Measurements from ENCODE around the gene TRIM50. TPM values are rescaled to one million over a fixed set of nuclear protein-coding genes. Genes with fewer than 3 reads are reported as not detected.

TRIM50 gene
- polyA plus RNA-seq, 1 donor from 2014 or later, result not detected

GRCh38 chr7:73330772-73331171 is 2.9 kb upstream of the TRIM50 start:
- H3K9ac ChIP-seq (ENCODE audit: low read length), result no peak overlapping the region
- H3F3A ChIP-seq (ENCODE audit: insufficient read depth, low read length, poor library complexity, severe bottlenecking), result no peaks in the 10 kb centered on the region
- H2AFZ ChIP-seq (ENCODE audit: low read depth, low read length), result no peak overlapping the region
- TF ChIP-seq EP300 (conservative IDR thresholded peaks at IDR 0.05; ENCODE audit: poor library complexity, severe bottlenecking) (no peak), POLR2AphosphoS5 (IDR thresholded peaks at IDR 0.05) (no peak), MXI1 (conservative IDR thresholded peaks at IDR 0.05; ENCODE audit: poor library complexity, severe bottlenecking) (no peak), REST (IDR thresholded peaks at IDR 0.05; ENCODE audit: borderline replicate concordance) (no peak), CTCF (IDR thresholded peaks at IDR 0.05; ENCODE audit: poor library complexity, severe bottlenecking) (no peak), SMC3 (conservative IDR thresholded peaks at IDR 0.05; ENCODE audit: poor library complexity) (no peak), EZH2 (IDR thresholded peaks at IDR 0.05; ENCODE audit: borderline replicate concordance, insufficient read depth, low read length, poor library complexity, severe bottlenecking) (no peak), TAF1 (IDR thresholded peaks at IDR 0.05; ENCODE audit: low read depth) (no peak), RAD21 (conservative IDR thresholded peaks at IDR 0.05) (no peak)
- no peaks in the 10 kb centered on the region for H3K9me2 ChIP-seq (ENCODE audit: insufficient read depth, low read length)
- H3K79me2 ChIP-seq (replicated peaks; ENCODE audit: insufficient read depth, low read length), result no peaks in the 10 kb centered on the region
- no peak overlapping the region for H3K4me3 ChIP-seq (ENCODE audit: low read length)
- no peaks in the 10 kb centered on the region for H4K20me1 ChIP-seq (ENCODE audit: insufficient read depth)
- H3K36me3 ChIP-seq (ENCODE audit: insufficient read depth, low read length), result no peaks in the 10 kb centered on the region
- no peak overlapping the region for H3K27ac ChIP-seq (ENCODE audit: low read length)
- H3K27me3 ChIP-seq (ENCODE audit: insufficient read depth, low read depth, low read length), result no peaks in the 10 kb centered on the region
- H3K9me3 ChIP-seq (ENCODE audit: low read length), result no peaks in the 10 kb centered on the region
- no peak overlapping the region for H3K4me2 ChIP-seq (ENCODE audit: low read length)

- Histone ChIP-seq H3K79me2 (replicated peaks; ENCODE audit: insufficient read depth, low read length) (no peaks in the 10 kb centered on the region), H3K9me3 (ENCODE audit: low read length) (no peaks in the 10 kb centered on the region), H3K36me3 (ENCODE audit: insufficient read depth, low read length) (no peaks in the 10 kb centered on the region), H3K27ac (ENCODE audit: low read length) (no peak overlapping the region), H4K20me1 (ENCODE audit: insufficient read depth) (no peaks in the 10 kb centered on the region), H3K4me3 (ENCODE audit: low read length) (no peak overlapping the region), H3K9ac (ENCODE audit: low read length) (no peak overlapping the region), H3K4me2 (ENCODE audit: low read length) (no peak overlapping the region), H3K9me2 (ENCODE audit: insufficient read depth, low read length) (no peaks in the 10 kb centered on the region), H2AFZ (ENCODE audit: low read depth, low read length) (no peak overlapping the region), H3F3A (ENCODE audit: insufficient read depth, low read length, poor library complexity, severe bottlenecking) (no peaks in the 10 kb centered on the region), H3K27me3 (ENCODE audit: insufficient read depth, low read depth, low read length) (no peaks in the 10 kb centered on the region)
- no peak for TF ChIP-seq REST (IDR thresholded peaks at IDR 0.05; ENCODE audit: borderline replicate concordance)
- no peak for TF ChIP-seq POLR2AphosphoS5 (IDR thresholded peaks at IDR 0.05)
- no peak for TF ChIP-seq MXI1 (conservative IDR thresholded peaks at IDR 0.05; ENCODE audit: poor library complexity, severe bottlenecking)
These were observed 2.1 kb upstream of the TRIM50 start for GRCh38 chr7:73329861-73330581.
